Left lung (tissue), 10 donors: ENCODE results near the gene ACACA. TPM values are rescaled to one million over a fixed set of nuclear protein-coding genes. Genes with fewer than 3 reads are reported as not detected.
"Not testable (repeated sequence)": the region's sequence is repeated elsewhere in the genome, so short reads cannot be mapped to it uniquely, and the experiment has no call there.

Source experiments
- ATAC-seq: fragments of 200-7000 bp; cut with Tn5 transposase; one replicate; pipeline ENCODE4 v1.9.1; 2020; ENCODE audit warnings: moderate library complexity
- DNase-seq, 4 donors: peaks; one replicate each; pipeline ENCODE4 v3.0.0-alpha.2; 2013 to 2020
- H3K27ac ChIP-seq, 2 donors: fragments of 200-600 bp; sonication (generic) in 1 of 2; one replicate each; pipeline versions ENCODE4 v1.5.0 to v1.8.0; 2020 to 2021
- H3K27me3 ChIP-seq, 2 donors: fragments of 200-600 bp; sonication (generic) in 1 of 2; one replicate each; pipeline versions ENCODE4 v1.5.0 to v1.8.0; 2020 to 2021
- H3K36me3 ChIP-seq, 2 donors: fragments of 200-600 bp; sonication (generic) in 1 of 2; one replicate each; pipeline versions ENCODE4 v1.5.0 to v1.8.0; 2020 to 2021
- H3K4me1 ChIP-seq, 2 donors: fragments of 200-600 bp; one replicate each; pipeline ENCODE4 v1.8.0; 2021
- H3K4me3 ChIP-seq, 2 donors: fragments of 200-600 bp; sonication (generic) in 1 of 2; one replicate each; pipeline versions ENCODE4 v1.5.0 to v1.8.0; 2020 to 2021; ENCODE audit warnings: mild to moderate bottlenecking in 1 of 2
- H3K9me3 ChIP-seq, 2 donors: fragments of 200-600 bp; sonication (generic) in 1 of 2; one replicate each; pipeline versions ENCODE4 v1.5.0 to v1.8.0; 2020 to 2021
- CTCF ChIP-seq, 2 donors: fragments of 200-600 bp; sonication (generic) in 1 of 2; IDR thresholded peaks; one replicate each; pipeline versions ENCODE4 v1.5.0 to v1.8.0; 2021; ENCODE audit warnings: antibody characterized with exemption in 2 of 2
- intact Hi-C, 2 donors: fragments of 100-400 bp; cut with DNase I; formaldehyde crosslinking; loops; one replicate each; pipeline versions ENCODE4 v1.11.2 to v1.14.2; 2022
- polyA plus RNA-seq, 6 donors: library from polyadenylated mRNA; unstranded; fragments of 120-200 nt; gene quantifications; one replicate each; pipeline ENCODE4 v1.2.1, GENCODE V29; 2013; ENCODE audit not compliant: insufficient read length in 6 of 6
- total RNA-seq, 2 donors: library from RNA; stranded (reverse); fragmentation: NEBNext Ultra II Directional; extraction: Animal tissue kit (Norgen Biotek cat#: 25700); gene quantifications; one replicate each; pipeline ENCODE4 v1.2.1, GENCODE V29; 2021
- donor health status: DM: no; HTN: yes; CAD: no.
- donor health status: DM: no; HTN: no; CAD: no.

ACACA gene
- total and polyA plus RNA-seq, 8 donors: 43.6 to 128 (median 53.3) TPM

GRCh38 chr17:37148156-37148555 lies 258.5 kb downstream of the ACACA start:
- peak; percentile 19 for ATAC-seq
- no peak overlapping the region for H3K4me3 ChIP-seq
- H3K4me1 ChIP-seq: no peaks in the 10 kb centered on the region
- peak in 2 of 4 donors; percentile 14 to 44 for DNase-seq
- no peaks in the 10 kb centered on the region for H3K9me3 ChIP-seq
- no peak overlapping the region for H3K27ac ChIP-seq
- intact Hi-C loops: no loop called here
- H3K36me3 ChIP-seq: peaks cover 0 to 60% of the 10 kb centered on the region in 2 donors
- H3K27me3 ChIP-seq: no peaks in the 10 kb centered on the region
- no peak for TF ChIP-seq CTCF (IDR thresholded peaks at IDR 0.05)

GRCh38 chr17:37147301-37147812 lies 259.3 kb downstream of the ACACA start:
- DNase-seq (no peak), ATAC-seq (no peak)
- no peak for TF ChIP-seq CTCF (IDR thresholded peaks at IDR 0.05)
- H3K27ac ChIP-seq: no peak overlapping the region
- intact Hi-C loops: no loop called here
- no peak overlapping the region for H3K4me3 ChIP-seq
- no peaks in the 10 kb centered on the region for H3K9me3 ChIP-seq
- peaks cover 0 to 56% of the 10 kb centered on the region in 2 donors for H3K36me3 ChIP-seq
- no peaks in the 10 kb centered on the region for H3K4me1 ChIP-seq
- H3K27me3 ChIP-seq: no peaks in the 10 kb centered on the region

GRCh38 chr17:37146086-37147064 lies 260.3 kb downstream of the ACACA start:
- intact Hi-C loops: no loop called here
- ATAC-seq (no peak), DNase-seq (no peak)
- no peaks in the 10 kb centered on the region for H3K9me3 ChIP-seq
- H3K36me3 ChIP-seq: peaks cover 0 to 55% of the 10 kb centered on the region in 2 donors
- H3K4me1 ChIP-seq: no peaks in the 10 kb centered on the region
- no peaks in the 10 kb centered on the region for H3K27me3 ChIP-seq
- no peak overlapping the region for H3K4me3 ChIP-seq
- H3K27ac ChIP-seq: no peak overlapping the region
- no peak for TF ChIP-seq CTCF (IDR thresholded peaks at IDR 0.05)

GRCh38 chr17:37144075-37144701 lies 262.4 kb downstream of the ACACA start:
- ATAC-seq (no peak), DNase-seq (no peak)
- intact Hi-C loops: no loop called here
- H3K36me3 ChIP-seq: peaks cover 0 to 53% of the 10 kb centered on the region in 2 donors
- TF ChIP-seq CTCF (IDR thresholded peaks at IDR 0.05): no peak
- H3K27ac ChIP-seq: no peak overlapping the region
- H3K4me3 ChIP-seq: no peak overlapping the region
- H3K4me1 ChIP-seq: no peaks in the 10 kb centered on the region
- H3K27me3 ChIP-seq: no peaks in the 10 kb centered on the region
- no peaks in the 10 kb centered on the region for H3K9me3 ChIP-seq

- H3K4me3 ChIP-seq, H3K4me1 ChIP-seq, ATAC-seq, H3K27ac ChIP-seq, DNase-seq, H3K27me3 ChIP-seq, H3K9me3 ChIP-seq, intact Hi-C loops: not testable (repeated sequence)
- H3K36me3 ChIP-seq: peaks cover 0 to 53% of the 10 kb centered on the region in 2 donors
Observed at GRCh38 chr17:37143558-37143957, 263.1 kb downstream of the ACACA start.
